AG09309 (cell line): ENCODE results near the gene C1orf87.

Experiments used
- DNase-seq: peaks from one replicate; pipeline ENCODE4 v3.0.0-alpha.2; 2010; ENCODE audit warnings: low read depth
- H3K4me3 ChIP-seq: 2 replicates; pipeline ENCODE4 v1.5.1; 2011; ENCODE audit warnings: mild to moderate bottlenecking, low read depth, low read length, moderate library complexity; ENCODE audit not compliant: control insufficient read depth
- CTCF ChIP-seq: IDR thresholded peaks from 2 replicates; pipeline ENCODE4 v1.5.1; 2011; ENCODE audit warnings: mild to moderate bottlenecking, low read depth, low read length, inconsistent platforms; ENCODE audit not compliant: insufficient read depth, control insufficient read depth; ENCODE audit errors: missing control alignments

The C1orf87 gene

DNA sequence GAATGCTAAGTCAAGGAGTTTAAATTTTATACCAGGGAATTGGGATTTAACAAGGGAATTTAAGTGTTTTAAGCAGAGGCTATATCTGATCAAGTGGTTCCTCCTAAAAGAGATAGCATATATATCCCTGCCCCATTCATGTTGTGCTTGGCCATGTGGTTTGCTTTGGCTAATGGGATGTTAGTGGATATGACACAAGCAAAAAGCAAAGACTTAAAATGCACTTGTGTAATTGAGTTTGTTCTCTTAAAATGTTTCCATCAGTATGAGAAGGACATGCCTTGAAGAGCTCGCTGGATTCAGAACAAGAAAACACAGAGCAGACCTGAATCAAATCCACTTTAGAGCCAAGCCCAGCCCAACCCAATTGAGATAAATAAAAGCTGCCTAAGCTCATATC, 22.4 kb downstream of the C1orf87 start:
- no peak overlapping the region for H3K4me3 ChIP-seq
- no peak for DNase-seq
- no peak for TF ChIP-seq CTCF

DNA sequence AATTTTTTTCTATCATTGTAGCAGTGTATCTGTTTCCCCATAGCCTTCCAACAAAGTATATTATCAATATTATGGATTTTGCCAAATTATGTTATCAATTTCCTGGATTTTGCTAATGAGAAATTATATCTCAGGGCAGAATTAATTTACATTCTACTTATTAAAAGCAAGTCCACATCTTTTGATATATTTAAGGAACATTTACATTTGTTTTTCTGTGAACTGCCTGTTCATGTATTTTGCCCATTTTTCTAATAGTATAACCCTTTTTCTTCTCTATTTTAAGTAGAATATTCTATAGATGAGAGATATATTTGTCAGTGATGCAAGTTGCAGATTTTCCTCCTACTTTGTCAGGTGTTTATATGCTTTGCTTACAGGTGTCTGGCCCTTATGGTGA, 24.4 kb downstream of the C1orf87 start:
- no peak for TF ChIP-seq CTCF
- no peak overlapping the region for H3K4me3 ChIP-seq
- no peak for DNase-seq

- TF ChIP-seq CTCF, result no peak
- no peak overlapping the region for H3K4me3 ChIP-seq
- no peak for DNase-seq
These were observed 28.7 kb downstream of the C1orf87 start for GRCh38 chr1:60044881-60045280.

- no peak for TF ChIP-seq CTCF
- DNase-seq, result no peak
- H3K4me3 ChIP-seq, result no peak overlapping the region
These were observed 31.8 kb downstream of the C1orf87 start for GRCh38 chr1:60041783-60042182.

DNA sequence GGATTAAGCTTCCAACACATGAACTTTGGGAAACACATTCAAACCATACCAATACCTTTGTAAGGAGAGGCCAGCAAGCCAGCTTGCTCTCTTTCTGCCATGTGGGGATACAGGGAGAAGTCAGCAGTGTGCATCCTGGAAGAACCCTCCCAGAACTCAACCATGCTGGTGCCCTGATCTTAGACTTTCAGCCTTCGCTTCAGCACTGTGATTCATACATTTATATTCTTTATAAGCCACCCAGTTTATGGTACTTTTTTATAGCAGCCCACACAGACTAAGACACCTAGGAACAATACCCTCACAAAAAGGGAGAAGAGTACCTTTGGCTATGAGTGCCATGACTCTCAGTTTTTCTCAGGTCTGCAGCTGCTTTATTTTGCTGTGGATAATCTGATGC, 35.9 kb downstream of the C1orf87 start:
- DNase-seq, result no peak
- no peak for TF ChIP-seq CTCF
- no peak overlapping the region for H3K4me3 ChIP-seq

DNA sequence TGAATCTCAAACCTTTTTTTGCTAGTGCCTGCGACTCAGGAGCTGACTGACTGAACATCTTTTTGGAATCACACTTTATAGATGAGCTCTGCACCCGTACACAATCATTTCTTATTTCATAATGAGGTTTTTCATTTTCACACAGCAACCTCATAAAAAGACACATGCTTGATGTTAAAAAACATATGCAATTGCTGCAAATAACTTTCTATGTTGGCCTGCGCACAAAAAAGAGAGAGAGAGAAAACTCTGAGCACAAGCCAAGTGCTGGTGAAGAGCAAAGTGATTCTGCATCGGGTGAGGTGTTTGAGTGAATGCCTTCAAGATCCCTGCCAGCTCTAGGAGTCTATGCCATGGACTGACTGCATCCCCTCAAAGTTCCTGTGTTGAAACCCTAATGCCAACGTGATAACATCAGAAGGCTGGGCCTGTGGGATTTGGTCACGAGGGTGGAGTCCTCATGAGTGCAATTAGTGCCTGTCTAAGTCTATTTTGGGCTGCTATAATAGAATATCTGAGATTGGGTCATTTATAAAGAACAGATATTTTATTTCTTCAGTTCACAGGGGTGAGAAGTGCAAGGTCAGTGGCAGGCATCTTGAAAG, 36.6 kb downstream of the C1orf87 start:
- TF ChIP-seq CTCF, result no peak
- DNase-seq, result no peak
- no peak overlapping the region for H3K4me3 ChIP-seq

DNA sequence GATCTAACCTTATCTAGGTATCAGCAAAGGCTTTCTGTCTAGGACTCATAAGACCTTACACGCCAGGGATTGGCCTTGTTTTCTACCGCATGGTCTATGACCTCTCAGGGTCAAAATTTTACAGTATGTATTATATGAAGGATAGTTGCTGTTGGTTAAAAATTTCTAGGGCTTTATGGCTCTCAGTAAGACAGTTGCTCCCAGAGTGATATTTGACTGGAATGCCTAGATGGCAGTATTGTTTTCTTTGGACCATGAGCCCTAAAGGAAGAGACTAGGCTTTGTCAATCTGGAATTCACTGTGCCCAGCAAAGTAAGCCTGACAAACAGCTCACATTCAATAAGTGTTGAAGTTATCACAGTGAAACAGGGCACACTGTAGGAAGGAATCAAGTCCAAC, 37.6 kb downstream of the C1orf87 start:
- H3K4me3 ChIP-seq, result no peak overlapping the region
- no peak for TF ChIP-seq CTCF
- no peak for DNase-seq
